Activated naive CD8-positive, alpha-beta T cell treated with anti-CD3 and anti-CD28 coated beads, Interleukin-2, amount 10 ng/mL, durations not matched to agents 7 days and 5 days (primary cell): ENCODE data around the gene SUN5. TPM values are rescaled to one million over a fixed set of nuclear protein-coding genes. Genes with fewer than 3 reads are reported as not detected.

Experiments
- ATAC-seq: fragments of 150-1000 bp; cut with Tn5 transposase; one replicate; pipeline ENCODE4 v1.10.0; 2021; ENCODE audit warnings: low read depth, moderate library complexity
- POLR2A ChIA-PET: fragments of 350-600 bp; sonication (Branson Sonifier 250); formaldehyde crosslinking; loops from one replicate; lab custom pipeline; 2021; ENCODE audit warnings: antibody characterized with exemption; lab: Charles Lee
- DNase-seq: peaks from one replicate; pipeline ENCODE4 v3.0.0; 2021
- H3K27ac Mint-ChIP-seq: one replicate; pipeline ENCODE4 v1.8.0; 2022; ENCODE audit warnings: mild to moderate bottlenecking, mixed read lengths
- H3K27me3 Mint-ChIP-seq: one replicate; pipeline ENCODE4 v1.8.0; 2022; ENCODE audit warnings: mild to moderate bottlenecking, moderate library complexity, mixed read lengths
- H3K36me3 Mint-ChIP-seq: one replicate; pipeline ENCODE4 v1.8.0; 2021; ENCODE audit warnings: mild to moderate bottlenecking, mixed read lengths
- H3K4me1 Mint-ChIP-seq: one replicate; pipeline ENCODE4 v1.8.0; 2021; ENCODE audit warnings: mixed read lengths
- H3K4me3 Mint-ChIP-seq: one replicate; pipeline ENCODE4 v1.8.0; 2022; ENCODE audit warnings: mild to moderate bottlenecking, moderate library complexity, mixed read lengths
- H3K9me3 Mint-ChIP-seq: one replicate; pipeline ENCODE4 v1.8.0; 2021; ENCODE audit warnings: mixed read lengths
- total RNA-seq, 2 experiments: library from RNA; stranded (reverse); gene quantifications; one replicate each; pipeline ENCODE4 v1.2.3, GENCODE V29; 2021

SUN5 gene
- total RNA-seq, 2 experiments from 2014 or later = not detected

DNA sequence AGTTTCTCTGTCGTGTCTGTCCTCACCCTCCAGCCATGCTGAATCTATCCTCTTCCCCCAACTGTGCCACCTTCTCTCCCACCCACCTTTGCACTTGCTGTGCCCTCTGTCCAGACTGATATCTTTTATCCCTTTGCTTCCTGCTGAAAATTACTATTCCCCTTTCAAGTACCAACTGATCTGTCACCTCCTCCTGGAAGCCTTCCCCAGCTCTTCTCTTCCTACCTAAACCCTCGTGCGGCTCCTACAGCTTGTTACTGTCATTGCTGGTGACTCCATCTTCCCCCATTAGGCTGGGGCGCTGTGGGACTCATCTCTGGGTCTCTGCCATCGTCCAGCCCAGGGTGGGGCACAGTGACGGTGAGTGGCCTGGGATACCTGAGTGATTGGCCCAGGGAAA, 28.3 kb upstream of the SUN5 start:
- no peak overlapping the region for H3K4me3 Mint-ChIP-seq
- POLR2A ChIA-PET = no interaction called here

DNA sequence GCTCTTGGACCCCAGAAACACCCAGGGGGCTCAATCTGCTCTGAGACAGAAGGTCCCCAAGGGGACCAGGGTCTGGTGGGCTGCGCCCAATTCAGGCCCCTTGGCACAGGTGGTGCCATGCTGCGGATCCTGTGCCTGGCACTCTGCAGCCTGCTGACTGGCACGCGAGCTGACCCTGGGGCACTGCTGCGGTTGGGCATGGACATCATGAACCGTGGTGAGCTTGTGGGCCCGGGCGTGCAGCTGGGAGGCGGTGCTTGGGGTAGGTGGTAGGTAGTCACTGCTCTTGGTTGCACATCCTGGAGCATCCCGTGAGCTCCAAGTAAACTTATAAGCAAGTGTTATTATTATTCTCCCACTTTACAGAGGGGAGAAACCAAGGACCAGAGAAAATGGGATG, 27.3 kb upstream of the SUN5 start, which contains the start of gene BPIFB6:
BPIFB6 (plus strand) TSS at position 118 of the 400 bp plus-strand sequence; CDS start at position 118, 0 bp downstream.
- DNase-seq = no peak
- no peak within 1 kb of the TSS for H3K27ac Mint-ChIP-seq
- no peaks in the 10 kb centered on the region for H3K27me3 Mint-ChIP-seq
- H3K36me3 Mint-ChIP-seq = no peaks in the 10 kb centered on the region
- POLR2A ChIA-PET = no interaction called here
- no peaks in the 10 kb centered on the region for H3K4me1 Mint-ChIP-seq
- H3K4me3 Mint-ChIP-seq = no peak within 1 kb of the TSS
- H3K9me3 Mint-ChIP-seq = no peaks in the 10 kb centered on the region
- ATAC-seq = no peak

More for the DNA sequence above, 28.3 kb upstream of the SUN5 start:
- DNase-seq (no peak), ATAC-seq (no peak)
- Mint-ChIP-seq H3K4me1 (no peaks in the 10 kb centered on the region), H3K9me3 (no peaks in the 10 kb centered on the region), H3K36me3 (no peaks in the 10 kb centered on the region), H3K27ac (peak overlapping the region; percentile 44), H3K27me3 (no peaks in the 10 kb centered on the region)

DNA sequence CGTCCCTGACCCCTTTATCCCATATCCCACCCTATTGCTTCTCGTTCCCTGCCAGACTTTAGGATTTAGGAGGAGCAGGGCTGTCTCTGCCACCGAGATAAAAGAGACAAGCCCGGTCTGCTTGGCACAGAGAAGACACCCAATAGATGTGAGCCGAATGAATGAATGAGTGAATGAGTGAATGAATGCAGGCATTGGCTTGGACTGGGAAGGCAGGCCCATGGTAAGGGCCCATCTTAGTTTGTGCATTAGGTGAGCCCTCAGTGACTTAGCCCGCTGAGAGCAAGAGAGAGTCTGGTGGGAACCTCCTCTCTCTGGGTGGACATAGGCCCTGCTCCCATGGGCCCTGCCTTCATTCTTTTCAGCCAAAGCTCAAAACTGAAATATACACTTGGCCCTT, 26.3 kb upstream of the SUN5 start:
- no peaks in the 10 kb centered on the region for H3K27me3 Mint-ChIP-seq
- ATAC-seq (no peak), DNase-seq (no peak)
- no peak overlapping the region for H3K4me3 Mint-ChIP-seq
- no peak overlapping the region for H3K27ac Mint-ChIP-seq
- H3K36me3 Mint-ChIP-seq = no peaks in the 10 kb centered on the region
- H3K9me3 Mint-ChIP-seq = no peaks in the 10 kb centered on the region
- POLR2A ChIA-PET = no interaction called here
- H3K4me1 Mint-ChIP-seq = no peaks in the 10 kb centered on the region

DNA sequence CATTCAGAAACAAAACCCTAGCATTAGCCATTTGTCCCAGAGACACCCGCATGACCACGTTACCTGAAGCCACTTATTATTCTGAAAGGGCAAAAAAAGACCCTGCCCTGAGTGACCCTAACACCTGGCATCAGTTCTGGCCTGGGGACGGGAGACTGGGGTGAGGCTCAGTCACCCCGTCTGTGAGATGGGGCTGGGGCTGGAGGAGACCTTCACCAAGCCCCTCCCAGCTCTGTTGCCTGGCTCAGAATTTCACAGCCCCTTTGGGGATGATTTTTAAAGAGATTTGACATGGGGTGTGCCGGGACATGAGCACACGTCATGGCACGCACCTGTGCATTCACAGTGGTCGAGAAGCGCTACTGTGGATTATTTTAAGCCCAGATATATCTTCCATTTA, 25.8 kb upstream of the SUN5 start:
- no peaks in the 10 kb centered on the region for H3K36me3 Mint-ChIP-seq
- no peak overlapping the region for H3K27ac Mint-ChIP-seq
- no peaks in the 10 kb centered on the region for H3K27me3 Mint-ChIP-seq
- DNase-seq = no peak
- H3K4me3 Mint-ChIP-seq = no peak overlapping the region
- no peak for ATAC-seq
- no peaks in the 10 kb centered on the region for H3K4me1 Mint-ChIP-seq
- H3K9me3 Mint-ChIP-seq = no peaks in the 10 kb centered on the region
- POLR2A ChIA-PET = no interaction called here

DNA sequence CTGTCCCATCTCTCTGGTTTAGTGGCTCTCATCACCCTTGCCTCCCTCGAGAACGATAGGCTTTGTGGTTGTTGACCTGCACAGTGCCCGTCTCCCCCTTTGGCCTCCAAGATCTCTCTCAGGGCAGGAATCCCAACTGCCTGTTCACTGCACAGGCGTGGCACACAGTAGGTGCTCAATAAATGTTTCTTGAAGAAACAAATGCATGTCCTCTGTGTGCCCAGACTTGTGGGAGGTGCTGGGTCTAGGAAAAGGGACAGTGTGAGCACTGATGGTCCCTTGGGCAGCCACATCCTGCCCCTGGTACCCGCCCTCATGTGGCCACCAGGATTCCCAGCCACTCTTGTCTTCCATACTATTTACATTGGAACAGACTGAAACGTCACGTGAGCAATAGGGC, 24.6 kb upstream of the SUN5 start:
- POLR2A ChIA-PET = no interaction called here
- ATAC-seq (no peak), DNase-seq (no peak)
- Mint-ChIP-seq H3K27ac (no peak overlapping the region), H3K36me3 (no peaks in the 10 kb centered on the region), H3K27me3 (no peaks in the 10 kb centered on the region), H3K9me3 (no peaks in the 10 kb centered on the region), H3K4me1 (no peaks in the 10 kb centered on the region), H3K4me3 (no peak overlapping the region)

DNA sequence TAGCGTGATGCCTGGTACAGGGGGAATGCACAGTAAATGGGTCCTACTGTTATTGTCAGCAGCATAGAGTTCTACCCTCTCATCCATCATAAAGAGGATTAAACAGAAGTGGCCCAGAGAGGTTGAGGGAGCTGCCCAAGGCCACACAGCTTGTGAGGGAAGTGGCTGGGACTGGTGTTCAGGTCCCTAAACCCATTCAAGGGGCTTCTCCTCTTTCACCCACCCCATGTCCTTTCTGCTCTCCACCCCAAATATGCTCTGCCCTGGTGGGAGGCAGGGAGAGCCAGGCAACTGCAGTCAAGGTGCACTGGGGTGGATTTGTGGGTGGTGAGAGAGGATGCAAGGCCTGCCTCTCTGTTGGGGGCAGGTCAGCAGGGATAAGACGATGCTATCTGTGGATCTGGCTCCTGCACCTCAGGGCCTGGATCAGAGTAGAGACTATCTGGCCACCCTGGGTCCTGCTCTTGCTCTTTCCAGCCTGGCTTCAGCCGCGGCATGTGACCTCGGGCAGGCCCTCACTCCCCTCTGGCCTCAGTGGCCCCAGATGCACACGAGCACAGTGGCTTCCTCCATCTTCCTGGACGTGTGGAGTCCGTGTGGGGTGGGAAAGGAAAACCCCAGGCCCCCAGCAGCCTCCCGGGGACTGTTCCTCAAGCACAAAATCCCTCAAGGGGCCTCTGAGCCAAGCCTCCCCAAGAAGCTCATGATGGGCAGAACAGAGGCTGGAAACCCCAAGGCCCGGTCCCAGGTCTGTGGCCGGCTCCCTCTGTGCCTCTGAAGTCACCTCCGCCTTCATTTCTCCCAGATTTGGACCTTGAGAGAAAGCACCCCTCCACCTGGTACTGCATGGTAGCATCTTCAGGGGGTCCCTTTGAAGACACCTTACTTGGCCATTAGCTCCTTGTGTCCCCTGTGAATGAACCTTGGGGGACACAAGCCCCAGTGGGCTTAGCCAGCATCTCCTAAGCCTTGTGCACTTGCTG, 23.8 kb upstream of the SUN5 start:
- Mint-ChIP-seq H3K27ac (no peak overlapping the region), H3K9me3 (no peaks in the 10 kb centered on the region), H3K36me3 (no peaks in the 10 kb centered on the region), H3K27me3 (no peaks in the 10 kb centered on the region), H3K4me3 (no peak overlapping the region), H3K4me1 (no peaks in the 10 kb centered on the region)
- POLR2A ChIA-PET = no interaction called here
- no peak for DNase-seq
- ATAC-seq = no peak

DNA sequence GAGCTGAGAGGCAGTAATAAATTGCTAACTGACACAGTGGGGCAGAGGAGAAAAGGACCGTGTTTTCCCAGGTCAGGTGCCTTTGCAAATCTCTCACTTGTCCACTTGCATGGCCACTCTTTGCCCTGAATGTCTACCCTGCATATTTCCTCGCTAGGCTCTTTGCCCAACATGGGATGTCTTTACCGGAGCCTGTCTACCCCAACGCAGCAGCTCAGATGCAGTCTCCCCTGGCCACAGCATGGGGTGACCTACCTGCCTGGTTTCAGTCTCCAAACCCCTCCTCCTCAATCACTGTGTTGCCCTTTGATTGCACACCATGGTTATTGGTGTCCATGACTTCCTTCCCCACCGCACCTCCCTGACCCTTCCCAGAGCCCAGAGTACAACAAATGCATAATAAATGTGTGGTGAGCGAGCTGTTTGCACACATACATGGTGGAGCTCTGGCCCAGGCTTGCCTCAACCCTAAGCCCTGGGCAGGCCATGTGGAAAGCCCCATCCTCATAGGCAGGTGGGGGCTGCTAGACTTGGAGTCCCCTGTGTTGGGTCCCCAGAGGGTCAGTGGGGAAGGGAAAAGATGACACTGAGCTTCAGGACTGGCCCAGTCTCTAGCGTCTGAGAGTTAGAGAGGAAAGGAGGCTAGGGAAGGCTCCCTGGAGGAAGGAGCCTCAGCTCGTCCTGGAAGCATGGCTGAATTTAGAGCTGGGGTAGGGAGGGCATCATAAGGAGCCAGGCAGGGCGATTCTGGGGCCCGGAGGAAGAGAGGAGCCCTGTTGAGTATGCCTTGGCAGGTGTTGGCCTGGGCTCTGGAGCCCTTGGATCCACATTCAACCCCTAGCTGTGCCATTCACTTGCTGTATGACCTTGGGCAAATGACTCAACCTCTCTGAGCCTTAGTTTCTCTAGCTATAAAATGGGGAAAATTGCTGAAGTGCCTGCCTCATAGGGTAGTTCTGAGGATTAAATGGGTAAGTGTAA, 22.8 kb upstream of the SUN5 start:
- Mint-ChIP-seq H3K4me1 (no peaks in the 10 kb centered on the region), H3K4me3 (no peak overlapping the region), H3K27me3 (no peaks in the 10 kb centered on the region), H3K27ac (no peak overlapping the region), H3K36me3 (no peaks in the 10 kb centered on the region), H3K9me3 (no peaks in the 10 kb centered on the region)
- ATAC-seq (no peak), DNase-seq (no peak)
- POLR2A ChIA-PET = no interaction called here

DNA sequence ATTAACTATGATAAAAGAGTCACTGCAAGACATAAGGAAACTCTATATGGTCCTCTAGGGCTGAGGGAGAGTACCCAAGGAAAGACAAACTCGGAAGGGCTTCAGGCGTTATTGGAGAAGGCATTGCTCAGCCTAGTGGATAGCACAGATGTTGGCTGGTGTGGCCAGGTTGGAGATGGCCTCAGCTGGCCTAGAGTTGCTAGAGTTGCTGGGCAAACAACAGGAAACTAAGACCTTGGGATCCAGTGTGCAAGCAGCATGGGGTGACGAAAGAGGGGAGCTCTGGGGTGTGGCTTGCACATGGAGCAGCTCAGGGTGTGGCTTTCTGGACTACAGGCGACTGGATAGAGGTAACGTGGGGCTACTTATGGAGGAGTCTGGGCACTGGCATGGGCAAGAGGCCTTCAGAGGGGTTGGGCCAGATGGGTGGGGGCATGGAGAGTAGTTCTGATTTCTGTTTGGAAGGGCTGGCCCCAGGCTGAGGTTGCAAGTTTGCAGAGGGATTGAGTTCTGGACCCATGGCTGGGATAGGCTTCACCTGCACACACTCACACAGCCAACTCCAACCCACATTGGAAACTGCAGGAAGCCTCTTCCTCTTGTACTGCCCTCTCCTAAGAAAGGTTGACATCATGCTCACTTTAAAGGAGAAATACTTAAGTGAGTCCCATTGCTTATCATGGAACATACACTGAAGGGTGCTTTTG, 22.0 kb upstream of the SUN5 start:
- ATAC-seq = no peak

DNA sequence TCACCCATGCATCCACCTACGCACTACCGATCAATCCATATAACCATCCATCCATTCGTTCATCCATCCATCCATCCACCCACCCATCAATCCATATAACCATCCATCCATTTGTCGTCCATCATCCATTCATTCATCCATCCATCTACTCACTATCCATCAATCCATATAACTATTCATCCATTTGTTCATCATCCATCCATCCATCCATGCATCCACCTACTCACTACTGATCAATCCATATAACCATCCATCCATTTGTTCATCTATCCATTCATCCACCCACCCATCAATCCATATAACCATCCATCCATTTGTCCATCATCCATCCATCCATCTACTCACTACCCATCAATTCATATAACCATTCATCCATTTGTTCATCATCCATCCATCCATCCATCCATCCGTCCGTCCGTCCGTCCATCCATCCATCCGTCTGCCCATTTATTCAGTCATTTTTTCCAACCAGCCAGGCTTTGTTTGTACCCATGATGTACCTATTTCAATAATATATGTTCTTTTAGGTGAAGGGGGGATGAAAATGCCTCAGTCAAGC, 21.2 kb upstream of the SUN5 start:
- Mint-ChIP-seq H3K27ac (no peak overlapping the region), H3K9me3 (no peaks in the 10 kb centered on the region), H3K4me1 (no peaks in the 10 kb centered on the region), H3K27me3 (no peaks in the 10 kb centered on the region), H3K36me3 (no peaks in the 10 kb centered on the region), H3K4me3 (no peak overlapping the region)
- no peak for ATAC-seq
- POLR2A ChIA-PET = no interaction called here
- DNase-seq = no peak

More for the DNA sequence above, 22.0 kb upstream of the SUN5 start:
- POLR2A ChIA-PET = no interaction called here
- Mint-ChIP-seq H3K4me1 (no peaks in the 10 kb centered on the region), H3K27me3 (no peaks in the 10 kb centered on the region), H3K36me3 (no peaks in the 10 kb centered on the region), H3K9me3 (no peaks in the 10 kb centered on the region), H3K27ac (no peak overlapping the region), H3K4me3 (no peak overlapping the region)
- DNase-seq = no peak

DNA sequence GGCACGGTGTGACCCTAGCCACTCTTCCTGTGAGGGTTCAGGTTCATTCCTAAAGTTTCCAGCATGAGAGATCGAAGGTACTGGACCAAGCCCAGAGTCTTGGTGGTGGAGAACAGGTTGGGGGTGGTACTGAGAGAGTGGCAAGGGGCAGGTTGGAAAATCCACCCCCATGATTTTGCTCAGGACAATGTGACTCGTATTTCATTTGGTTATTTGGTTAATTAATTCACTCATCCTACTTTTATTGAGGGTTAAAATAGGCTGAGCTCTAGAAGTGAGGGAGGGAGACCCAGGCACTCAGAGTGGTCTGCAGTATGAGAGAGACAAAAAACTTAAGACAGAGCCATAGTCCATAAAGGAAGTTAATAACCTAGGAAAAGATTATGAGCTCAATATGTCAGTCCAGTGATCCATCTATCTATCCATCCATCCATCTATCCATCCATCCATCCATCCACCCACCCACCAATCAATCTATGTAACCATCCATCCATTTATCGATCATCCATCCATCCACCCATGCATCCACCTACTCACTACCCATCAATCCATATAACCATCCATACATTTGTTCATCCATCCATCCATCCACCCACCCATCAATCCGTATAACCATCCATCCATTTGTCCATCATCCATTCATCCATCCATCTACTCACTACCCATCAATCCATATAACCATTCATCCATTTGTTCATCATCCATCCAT, 20.5 kb upstream of the SUN5 start:
- H3K9me3 Mint-ChIP-seq = no peaks in the 10 kb centered on the region
- H3K4me1 Mint-ChIP-seq = no peaks in the 10 kb centered on the region
- DNase-seq (no peak), ATAC-seq (no peak)
- POLR2A ChIA-PET = no interaction called here
- H3K27ac Mint-ChIP-seq = no peak overlapping the region
- no peaks in the 10 kb centered on the region for H3K36me3 Mint-ChIP-seq
- H3K27me3 Mint-ChIP-seq = no peaks in the 10 kb centered on the region
- H3K4me3 Mint-ChIP-seq = no peak overlapping the region

DNA sequence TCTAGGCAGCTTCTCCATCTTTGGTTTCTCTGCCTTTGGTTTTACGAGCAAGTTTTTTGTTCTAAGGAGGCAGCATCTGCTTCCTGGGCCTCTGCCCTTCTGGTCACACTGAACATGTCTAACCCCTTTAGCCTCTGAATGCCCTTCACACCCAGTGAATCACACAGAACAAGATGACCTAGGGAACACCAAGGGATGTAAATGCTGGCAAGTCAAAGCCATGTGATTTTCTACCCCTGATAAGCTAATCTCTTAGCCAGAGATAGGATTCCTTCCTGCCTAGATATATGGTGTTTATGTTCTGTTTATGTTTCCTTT, 20.0 kb upstream of the SUN5 start:
- H3K9me3 Mint-ChIP-seq = no peaks in the 10 kb centered on the region
- H3K4me3 Mint-ChIP-seq = no peak overlapping the region
- no peaks in the 10 kb centered on the region for H3K36me3 Mint-ChIP-seq
- H3K27ac Mint-ChIP-seq = no peak overlapping the region
- ATAC-seq (no peak), DNase-seq (no peak)
- no peaks in the 10 kb centered on the region for H3K27me3 Mint-ChIP-seq
- POLR2A ChIA-PET = no interaction called here
- no peaks in the 10 kb centered on the region for H3K4me1 Mint-ChIP-seq

DNA sequence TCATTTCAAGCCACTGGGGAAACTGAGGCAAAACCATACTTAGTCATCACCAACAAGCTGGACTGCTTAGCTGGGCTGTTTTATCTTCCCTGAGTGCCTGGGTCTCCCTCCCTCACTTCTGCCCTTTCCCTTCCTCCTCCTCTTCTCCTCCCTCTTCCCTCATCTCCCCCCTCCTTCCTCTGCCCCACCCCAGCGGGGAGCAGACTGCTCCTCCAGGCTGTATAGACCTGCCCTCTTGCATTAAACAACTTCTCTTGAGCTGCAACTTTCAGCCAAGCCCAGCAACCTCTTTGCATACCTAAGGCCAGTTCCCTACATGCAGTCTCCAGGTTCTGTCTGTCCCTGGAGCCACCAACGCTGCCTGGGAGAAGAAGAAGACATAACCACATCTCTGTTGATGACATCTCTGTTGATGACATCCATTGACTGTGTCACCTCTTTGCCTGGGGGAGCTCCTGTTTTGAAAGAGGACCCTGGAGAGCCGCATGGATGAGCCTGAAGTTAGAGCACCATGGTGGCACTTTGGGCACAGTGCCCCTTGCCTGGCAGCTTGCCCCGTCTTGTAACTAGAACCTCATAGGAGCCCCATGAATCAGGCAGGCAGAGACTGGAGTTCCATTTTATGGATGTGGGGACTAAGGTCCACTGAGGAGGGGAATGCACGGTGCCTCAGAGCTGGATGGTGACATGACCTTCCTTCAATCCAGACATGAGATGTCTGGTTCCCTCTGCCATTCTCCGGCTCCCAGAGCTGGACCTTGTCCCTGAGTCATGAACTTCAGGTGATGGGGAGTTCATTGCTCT, 19.4 kb upstream of the SUN5 start:
- Mint-ChIP-seq H3K4me3 (no peak overlapping the region), H3K27ac (no peak overlapping the region), H3K36me3 (no peaks in the 10 kb centered on the region), H3K27me3 (no peaks in the 10 kb centered on the region), H3K4me1 (no peaks in the 10 kb centered on the region), H3K9me3 (no peaks in the 10 kb centered on the region)
- ATAC-seq = no peak
- POLR2A ChIA-PET = no interaction called here
- DNase-seq = no peak
